Islet of Langerhans (tissue), 1 donor: ENCODE data around the gene RCAN2.

Experiments
- FAIRE-seq: peaks from one replicate; lab custom pipeline; 2011; peaks lifted over from hg19 to GRCh38; lab: Jason Lieb, UNC

RCAN2 gene

DNA sequence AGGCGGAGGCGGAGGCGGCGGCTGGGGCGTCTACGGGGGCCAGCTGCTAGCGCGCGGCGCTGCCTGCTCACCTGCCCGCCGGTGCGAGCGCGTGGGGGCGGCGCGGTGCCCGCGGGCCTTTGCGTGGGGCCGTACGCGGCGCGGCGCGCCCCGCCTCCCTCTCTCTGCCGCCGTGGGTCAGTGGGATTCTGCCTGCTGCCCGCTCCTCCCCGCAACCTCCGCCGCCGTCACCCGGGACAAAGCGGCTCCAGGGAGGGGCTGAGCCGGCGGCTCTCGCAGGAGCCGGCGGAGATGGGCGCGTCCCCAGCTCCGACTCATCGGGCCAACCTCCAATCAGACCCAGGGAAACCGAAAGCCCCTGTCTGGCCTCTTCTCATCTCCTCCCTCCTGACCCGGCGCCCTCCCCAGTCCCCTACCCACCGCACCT, at the start of gene RCAN2:
Gene RCAN2 (minus strand): TSS at position 249 of the 427 bp plus-strand sequence.
- FAIRE-seq: no peak

DNA sequence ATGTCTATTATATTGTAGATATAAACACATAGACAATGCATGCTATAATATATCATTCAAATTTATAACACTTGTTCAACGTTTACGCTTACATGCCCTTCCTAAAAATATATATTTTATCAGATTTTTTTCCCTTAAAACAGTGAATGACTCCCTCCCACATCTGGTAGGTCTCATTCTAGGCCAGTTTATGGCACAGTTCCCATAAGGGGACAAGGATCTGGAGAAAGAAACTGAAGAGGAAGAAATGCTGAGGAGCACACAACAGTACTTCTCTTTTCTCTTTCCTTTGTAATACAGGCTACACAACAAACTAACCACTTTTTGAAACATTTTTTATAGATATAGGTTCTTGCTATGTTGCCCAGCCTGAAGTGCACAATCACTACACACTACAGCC, 48.6 kb upstream of the RCAN2 start:
- FAIRE-seq: no peak

- FAIRE-seq: no peak
Observed at GRCh38 chr6:46538800-46539480, 47.7 kb upstream of the RCAN2 start.

DNA sequence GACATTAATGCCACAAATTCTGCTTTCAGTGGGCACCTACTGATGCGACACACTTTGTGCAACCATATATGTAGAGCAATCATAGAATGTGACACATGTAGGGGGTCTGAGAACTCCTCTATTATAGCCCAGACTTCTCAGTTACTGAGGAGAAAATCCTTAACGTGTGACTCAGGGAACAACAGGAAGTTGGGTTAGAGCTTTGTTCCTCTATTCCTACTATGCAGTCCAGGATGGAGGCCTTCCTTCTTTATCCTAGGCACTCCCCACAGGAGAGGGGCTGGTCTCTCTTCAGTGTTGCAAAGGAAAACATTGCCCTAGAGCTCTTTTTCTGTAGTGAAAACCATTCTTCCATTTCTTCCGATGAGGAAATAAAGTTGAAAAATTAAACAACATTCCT, 39.6 kb upstream of the RCAN2 start:
- FAIRE-seq: no peak

- no peak for FAIRE-seq
Observed at GRCh38 chr6:46528961-46529750, 37.9 kb upstream of the RCAN2 start.

- FAIRE-seq: no peak
Observed at GRCh38 chr6:46526607-46527006, 35.4 kb upstream of the RCAN2 start.

DNA sequence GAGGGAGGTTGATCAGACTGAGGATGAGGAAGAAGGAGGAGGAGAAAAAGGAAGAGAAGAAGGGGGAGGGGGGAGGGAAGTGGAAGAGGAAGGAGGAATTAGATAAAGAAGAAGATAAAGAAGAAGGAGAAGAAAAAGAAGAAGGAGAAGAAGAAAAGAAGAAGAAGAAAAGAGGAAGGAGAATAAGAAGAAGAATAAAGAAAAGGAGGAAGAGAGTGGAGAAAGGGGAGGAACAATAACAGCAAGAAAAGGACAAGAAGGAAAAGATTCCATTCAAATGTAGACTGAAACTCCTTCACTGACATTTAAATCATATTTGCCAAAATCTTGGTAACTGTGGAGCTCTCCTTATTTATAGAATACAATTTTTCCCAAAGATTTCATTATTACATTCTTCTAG, 34.3 kb upstream of the RCAN2 start:
- FAIRE-seq: no peak

DNA sequence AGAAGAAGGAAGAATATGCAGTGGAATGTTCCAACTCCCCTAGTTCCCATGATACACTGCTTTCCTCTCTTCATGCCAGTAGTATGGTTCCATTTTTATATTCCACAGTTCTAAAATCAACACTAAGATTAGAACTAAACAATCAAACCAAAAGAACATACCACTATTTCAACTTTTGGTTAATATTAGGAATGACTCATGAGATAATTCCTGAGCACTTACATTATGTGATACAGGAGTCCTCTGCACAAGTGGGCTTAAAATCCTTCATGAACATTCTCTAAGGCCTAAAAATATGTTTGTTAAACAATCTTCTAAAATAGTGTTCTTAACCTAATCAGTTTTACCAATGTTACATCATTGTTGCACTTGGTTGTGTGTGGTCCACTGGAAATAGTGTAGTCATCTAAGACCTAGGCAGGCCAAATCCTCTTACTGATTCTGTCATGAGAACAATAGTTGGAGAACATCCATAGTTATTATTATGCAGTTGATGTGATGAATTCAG, 30.3 kb upstream of the RCAN2 start:
- no peak for FAIRE-seq

DNA sequence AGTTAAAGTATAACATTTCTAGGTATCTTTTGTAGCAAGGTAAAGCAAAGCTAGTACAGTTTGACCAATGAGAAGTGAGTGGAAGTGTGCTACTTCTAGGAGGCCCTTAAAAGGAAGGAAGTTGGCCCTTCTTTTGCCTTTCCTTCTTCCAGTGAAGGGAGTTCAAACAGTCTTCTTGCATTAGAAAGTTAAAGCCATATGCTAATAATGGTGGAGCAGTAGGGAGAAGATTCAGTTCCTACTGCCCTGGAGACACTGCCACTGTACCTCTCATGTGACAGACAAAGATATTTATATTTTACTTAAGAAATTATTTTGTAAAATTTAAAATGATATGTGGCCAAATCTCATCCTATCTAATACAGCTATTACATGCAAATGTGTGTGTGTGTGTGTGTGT, 26.0 kb upstream of the RCAN2 start:
- FAIRE-seq: no peak

DNA sequence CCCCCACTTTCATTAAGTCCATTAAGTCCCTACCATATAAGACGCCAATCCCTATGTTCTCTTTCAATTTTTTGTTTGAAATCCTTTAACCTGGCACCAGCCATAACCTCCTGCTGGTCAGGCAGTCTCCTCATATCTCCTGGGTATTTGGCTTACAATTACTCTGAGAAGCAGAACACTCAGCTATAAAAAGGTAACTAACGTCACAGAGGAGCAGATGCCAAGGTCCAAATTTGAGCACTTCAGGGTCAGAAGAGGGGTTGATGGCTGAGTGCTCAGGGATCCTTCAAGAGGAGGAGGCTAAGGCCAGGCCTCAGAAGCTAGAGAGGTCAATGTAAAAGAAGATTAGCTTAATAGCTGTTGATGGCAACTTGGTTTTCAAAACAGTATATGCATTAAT, 22.3 kb upstream of the RCAN2 start:
- FAIRE-seq: no peak

DNA sequence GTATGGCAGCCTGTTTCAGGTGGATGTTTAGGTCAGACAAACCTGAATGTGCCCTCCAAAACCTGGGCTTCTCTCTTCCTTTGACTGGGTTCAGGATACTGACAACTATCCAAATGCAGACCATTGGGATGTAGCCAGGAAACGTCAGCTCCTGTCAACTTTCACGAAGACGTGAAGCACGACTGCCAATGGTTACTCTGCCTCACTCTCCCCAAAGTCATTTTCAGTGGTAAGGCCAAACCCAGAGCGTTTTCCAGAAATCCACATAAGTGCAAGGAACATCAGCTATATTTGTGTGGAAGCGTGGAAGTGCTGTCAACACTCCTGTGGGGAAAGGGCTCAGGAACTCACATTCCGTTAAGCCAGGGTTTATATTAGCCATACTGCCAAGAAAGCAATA, 20.1 kb upstream of the RCAN2 start:
- FAIRE-seq: no peak

- peak; percentile 24 for FAIRE-seq
Observed at GRCh38 chr6:46510651-46511050, 19.4 kb upstream of the RCAN2 start.

- no peak for FAIRE-seq
Observed at GRCh38 chr6:46509981-46510510, 18.8 kb upstream of the RCAN2 start.

DNA sequence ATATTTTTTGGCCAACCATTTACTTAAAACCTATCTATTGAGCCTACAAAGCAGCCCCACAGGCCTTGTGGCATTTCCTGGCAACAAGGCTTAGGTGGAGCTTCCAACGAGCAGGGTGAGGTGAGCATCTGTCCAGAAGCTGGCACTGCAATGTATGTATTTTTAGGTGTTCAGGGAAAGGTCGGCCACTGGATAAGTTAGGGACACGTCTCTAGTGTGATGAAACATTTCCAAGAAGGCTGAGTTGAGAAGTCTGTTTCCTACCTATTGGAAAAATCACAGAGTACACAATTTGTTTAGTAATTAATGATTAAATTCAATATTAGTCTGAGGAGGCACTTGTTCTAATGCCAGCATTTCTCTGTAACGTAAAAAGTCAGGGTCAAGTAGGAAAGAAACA, 17.8 kb upstream of the RCAN2 start:
- no peak for FAIRE-seq

DNA sequence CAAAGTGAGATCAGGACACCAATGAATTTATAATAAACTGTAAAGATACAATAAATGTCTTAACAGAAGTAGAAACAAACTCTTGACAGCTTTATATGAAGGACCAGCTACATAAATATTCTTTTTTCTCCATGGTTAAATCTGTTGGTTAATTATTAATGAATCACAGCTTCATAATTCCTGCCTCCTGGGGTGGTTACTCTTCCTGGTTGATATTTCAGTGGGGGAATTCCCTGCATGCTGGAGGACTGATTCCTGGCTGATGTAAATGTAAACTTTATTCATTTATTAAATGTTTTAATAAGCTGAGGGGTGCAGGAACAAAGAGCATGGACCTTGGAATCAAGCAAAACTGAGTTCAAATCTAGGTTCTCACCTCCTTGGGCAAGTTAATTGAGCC, 16.2 kb upstream of the RCAN2 start:
- peak; percentile 99 for FAIRE-seq

DNA sequence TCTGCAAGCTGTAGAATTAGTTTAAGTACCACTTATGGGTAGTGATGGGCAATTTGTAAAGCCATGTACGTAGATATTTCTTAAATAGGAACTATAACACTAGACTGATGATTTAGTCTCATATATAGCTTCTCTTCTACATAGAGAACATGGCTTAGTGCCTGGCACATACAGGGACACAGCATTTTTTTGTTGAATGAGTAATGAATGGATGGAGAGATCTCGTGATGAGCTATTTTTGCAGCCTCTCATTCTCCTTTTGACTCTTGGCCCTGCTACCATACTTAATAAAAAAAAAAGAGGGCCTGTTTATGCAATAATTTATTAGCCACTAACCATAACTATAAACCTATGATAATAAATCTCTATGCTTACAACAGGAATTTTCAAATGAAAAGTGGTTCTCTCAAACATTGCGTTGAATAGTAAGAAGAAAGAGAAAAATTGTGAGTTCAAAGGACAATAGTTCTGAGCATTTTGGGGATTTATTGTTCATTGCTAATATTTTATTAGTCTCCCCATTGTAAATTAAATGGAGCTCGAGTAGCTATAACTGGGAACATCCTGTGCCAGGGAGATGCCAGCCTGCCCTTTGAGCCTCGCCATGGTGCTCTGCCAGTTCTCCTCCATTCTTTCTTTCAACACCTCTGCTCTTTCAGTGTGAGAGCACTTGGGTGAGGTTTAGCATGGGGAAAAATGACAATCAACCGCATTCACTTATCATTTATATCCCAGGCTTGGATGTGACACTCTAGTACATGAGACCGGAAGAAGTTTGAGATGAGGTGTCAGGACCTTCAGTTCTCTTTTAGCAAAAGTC, 14.7 kb upstream of the RCAN2 start:
- no peak for FAIRE-seq

DNA sequence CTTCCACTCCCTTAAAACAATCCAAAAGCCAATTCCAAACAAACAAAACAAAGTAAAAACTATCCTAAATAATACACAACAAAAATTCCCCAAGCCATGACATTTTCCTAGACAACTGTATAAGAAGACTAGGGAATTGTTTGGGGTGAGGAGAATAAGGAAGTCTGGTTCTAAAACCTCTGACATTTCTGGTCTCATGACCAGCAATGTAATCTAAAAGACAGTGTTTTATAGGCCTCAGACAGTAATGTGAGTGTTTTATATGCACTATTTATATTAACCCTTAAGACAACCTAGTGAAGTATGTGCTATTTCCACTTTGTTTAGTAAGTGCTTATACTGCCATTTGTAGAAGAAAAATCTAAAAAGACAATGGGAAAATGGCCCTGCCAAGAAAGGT, 13.0 kb upstream of the RCAN2 start:
- FAIRE-seq: no peak

- no peak for FAIRE-seq
Observed at GRCh38 chr6:46502486-46503119, 11.4 kb upstream of the RCAN2 start.

GRCh38 chr6:46501136-46502089, 10.2 kb upstream of the RCAN2 start:
- no peak for FAIRE-seq

GRCh38 chr6:46500382-46500781, 9.1 kb upstream of the RCAN2 start:
- FAIRE-seq: no peak
